Stimulated activated CD4-positive, alpha-beta T cell treated with anti-CD3 and anti-CD28 coated beads, Interleukin-2, amount 100 ng/mL, for 48 hours (primary cell): ENCODE measurements around the gene NCOA5.

Source experiments
- DNase-seq, 2 donors: peaks; one replicate each; pipeline ENCODE4 v3.0.0-alpha.2; 2020

The NCOA5 gene

DNA sequence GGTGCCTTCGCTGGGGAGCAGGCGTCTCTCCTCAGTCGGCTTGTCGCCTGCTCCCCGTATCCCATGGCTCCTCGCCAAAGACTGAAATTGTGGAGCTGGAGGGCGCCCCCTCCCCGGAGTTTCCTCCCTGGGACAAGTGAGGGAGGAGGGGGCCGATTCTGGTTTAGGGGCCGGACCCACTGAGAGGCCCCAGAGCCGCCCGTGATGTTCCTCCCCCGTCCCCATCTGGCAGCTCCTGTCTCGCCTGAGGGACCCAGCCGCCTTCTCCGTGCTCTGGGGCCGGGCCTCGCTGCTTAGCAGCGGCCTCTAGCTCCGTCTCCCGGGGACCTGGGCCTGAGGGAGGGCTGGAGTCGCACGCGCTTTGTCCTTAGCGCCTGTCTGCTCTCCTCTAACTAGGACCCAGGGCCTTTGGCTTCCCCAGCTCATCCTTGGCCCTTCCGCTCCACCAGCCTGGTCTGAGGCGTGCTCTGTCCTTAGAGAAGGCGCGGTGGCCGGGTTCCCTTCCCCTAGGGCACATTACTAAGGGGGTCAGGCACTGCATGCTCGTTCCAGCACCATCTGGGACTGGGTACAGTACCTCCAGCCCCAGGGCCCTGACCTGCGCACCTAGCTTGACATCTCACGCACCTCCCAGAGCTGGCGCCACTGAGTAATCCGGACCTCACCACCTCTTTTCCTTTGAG is 31.0 kb downstream of the NCOA5 start:
- no peak for DNase-seq

DNA sequence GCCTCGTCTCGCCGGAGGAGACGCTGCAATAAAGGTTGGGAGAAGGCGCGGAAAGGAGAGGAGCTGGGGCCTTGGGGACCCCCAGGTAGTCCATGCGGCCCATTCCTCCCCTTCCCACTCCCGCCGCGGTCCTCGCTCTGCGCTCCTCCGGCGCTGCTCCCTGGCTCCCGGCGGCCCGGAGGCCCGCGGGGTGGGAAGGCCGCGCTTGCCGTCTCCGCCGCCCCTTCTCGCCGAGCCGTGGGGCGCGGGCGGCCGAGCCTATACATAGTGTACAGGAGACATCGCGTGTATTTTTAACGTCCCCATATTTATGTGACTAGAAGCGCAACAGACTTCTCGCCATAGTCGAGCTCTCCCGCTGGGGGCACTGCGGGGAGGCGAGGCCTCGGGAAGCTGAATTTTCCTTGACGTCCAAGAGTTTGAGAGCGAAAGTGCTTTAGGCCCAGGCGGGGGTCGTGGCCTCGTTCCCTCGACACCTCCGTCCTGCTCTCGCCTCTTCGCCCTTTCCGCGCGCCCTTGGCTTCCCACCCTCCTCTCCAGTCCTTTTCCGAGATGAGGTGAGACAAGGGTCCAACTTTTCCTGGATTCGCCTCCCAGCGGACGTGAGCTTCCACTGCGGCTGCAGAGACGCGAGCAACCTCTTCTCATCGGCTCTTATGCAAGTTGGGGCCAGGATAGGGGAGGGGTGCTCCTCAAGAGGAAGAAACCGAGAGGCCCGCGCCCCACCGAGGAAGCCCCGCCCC is 31.7 kb downstream of the NCOA5 start:
- no peak for DNase-seq

DNA sequence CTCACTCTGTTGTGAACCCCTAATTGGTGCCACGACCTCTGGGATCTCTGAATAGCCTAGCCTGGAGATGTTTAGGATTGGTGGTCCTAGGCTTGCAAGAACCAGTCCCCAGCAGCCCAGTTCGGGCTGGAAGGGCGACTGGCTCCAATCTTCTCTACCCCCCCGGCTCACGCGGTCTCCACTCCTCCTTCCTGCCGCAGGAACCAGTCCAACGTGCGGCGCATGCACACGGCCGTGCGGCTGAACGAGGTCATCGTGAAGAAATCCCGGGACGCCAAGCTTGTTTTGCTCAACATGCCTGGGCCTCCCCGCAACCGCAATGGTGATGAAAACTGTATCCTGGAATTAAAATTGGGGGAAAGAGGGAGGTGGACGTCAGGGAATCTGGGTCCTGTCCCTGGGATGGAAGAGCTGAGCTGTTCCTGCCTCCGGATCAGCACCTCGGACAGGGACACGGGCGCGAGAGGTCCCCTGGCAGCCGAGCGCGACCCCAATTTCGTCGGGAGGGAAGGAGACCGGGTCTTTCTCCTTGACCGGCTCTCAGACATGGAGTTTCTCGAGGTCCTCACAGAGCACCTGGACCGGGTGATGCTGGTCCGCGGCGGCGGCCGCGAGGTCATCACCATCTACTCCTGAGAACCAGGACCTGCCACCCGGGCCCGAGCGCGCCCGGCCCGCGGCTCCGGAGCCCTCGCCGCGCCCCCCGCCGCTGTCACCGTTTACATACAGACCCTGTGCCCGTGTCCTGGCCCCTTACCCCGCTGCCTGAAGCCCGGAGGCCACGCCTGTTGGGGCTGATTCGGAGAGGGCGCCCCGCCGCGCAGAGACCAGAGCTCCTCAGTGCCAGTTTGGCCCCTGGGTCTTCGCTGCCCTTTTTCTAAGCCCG is 32.5 kb downstream of the NCOA5 start:
- DNase-seq = peak in 1 of 2 donors; percentile 23

DNA sequence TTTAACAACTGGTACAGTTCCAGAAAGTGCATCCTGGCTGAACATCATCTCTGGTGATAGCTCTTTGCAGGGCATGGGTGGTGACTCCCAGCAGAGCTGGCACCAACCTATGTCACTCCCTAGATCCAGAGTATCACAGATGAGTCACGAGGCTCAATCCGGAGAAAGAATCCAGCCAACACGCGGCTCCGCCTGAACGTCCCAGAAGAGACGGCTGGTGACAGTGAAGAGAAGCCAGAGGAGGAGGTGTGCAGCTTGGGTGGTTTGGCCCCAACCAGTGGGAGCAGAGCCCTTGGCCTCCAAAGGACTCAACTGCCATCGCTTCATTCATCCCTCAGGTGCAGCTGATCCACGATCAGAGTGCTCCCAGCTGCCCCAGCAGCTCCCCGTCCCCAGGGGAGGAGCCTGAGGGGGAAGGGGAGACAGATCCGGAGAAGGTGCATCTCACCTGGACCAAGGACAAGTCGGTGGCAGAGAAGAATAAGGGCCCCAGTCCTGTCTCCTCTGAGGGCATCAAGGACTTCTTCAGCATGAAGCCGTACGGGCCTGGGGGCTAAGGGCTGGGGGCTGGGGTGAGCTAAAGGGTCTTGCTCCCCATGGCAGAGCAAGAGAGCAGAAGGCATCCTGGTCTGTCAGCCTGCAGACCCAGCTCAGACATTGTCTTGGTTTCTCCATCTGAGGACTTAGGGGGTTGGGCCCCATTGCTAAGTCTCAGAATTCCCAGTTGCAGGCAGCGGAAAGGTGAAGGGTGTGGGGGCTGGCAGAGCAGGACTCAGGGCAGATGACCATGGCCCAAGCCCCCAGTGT is 33.5 kb downstream of the NCOA5 start:
- DNase-seq = no peak

DNA sequence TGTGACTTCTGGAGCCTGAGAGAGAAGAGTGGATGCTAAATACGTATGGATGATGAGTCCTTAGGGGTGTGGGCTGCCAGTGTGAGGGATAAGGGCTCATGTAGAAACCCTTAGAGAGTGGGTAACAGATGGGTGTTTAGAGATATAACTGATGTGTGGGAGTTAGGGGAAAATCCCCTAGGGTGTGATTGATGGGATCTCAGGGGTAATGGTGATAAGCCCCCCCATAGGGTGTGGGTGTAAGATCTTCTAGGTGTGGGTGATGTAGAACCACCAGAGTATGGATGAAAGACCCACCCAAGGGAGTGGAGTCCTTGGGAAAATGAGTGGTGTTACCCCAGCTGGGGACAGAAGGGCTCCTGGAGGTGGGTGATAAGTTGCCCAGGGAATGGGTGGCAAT is 34.5 kb downstream of the NCOA5 start:
- no peak for DNase-seq

DNA sequence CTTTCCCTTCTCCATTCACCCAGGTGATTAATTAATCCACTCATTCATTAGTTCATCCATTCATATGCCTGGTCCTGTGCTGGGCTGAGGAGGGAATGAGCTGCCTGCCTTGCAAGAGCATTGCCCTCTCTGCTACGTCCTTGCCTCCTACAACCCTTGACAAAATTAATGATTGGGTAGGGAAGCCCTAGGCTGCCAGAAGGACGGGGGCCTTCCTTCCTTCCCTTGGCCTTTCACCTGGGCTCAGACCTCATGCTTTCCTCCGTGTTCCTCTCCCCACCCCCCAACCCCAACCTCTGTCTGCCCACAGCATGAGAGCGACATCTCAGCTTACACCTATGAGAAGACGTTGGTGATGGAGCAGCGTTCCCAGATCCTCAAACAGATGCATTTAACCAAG is 35.2 kb downstream of the NCOA5 start:
- no peak for DNase-seq

DNA sequence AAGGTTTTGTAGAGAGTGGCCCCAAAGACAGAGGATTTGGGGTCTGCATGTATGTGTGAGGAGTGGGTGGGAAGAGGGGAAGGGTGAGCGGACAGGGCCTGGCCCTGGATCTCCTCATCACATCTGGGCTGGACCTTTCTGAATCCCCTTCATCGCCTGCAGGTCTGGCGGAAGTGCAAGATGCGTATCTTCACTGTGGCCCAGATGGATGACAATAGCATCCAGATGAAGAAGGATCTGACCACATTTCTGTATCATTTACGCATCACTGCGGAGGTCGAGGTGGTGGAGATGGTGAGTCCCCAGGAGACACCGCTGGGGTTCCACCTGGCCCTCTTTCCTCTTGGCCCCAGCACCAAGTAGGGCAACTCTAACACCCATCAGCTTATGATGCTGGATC is 36.3 kb downstream of the NCOA5 start:
- DNase-seq = no peak

DNA sequence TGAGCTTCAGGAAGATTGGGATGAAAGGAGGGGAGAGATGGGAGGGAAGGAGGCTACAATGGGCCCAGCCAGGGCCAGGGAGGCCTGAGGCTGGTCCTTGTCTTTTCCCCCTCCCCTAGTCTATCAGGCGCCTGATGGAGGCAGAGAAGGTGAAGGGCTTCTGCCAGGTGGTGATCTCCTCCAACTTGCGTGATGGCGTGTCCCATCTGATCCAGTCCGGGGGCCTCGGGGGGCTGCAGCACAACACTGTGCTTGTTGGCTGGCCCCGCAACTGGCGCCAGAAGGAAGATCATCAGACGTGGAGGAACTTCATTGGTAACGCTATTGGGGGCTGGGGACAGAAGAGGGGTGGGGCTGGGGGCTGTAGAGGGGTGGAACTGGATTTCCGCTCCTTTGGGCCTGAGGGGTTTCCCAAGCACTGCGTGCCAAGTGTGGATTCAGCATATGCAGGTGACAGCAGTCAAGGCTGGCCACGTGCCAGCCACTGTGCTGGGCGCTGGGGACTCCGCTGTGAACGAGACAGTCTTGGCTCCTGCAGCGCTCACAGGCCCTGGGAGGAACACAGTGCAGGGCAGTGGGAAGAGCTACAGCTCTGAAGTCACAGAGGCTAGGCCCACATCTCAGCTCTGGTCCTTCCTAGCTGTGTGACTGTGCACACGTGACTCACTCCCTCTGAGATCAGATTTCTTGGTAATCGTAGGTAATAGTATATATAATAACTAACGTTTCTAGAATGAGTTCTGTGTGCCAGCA is 38.0 kb downstream of the NCOA5 start:
- no peak for DNase-seq

DNA sequence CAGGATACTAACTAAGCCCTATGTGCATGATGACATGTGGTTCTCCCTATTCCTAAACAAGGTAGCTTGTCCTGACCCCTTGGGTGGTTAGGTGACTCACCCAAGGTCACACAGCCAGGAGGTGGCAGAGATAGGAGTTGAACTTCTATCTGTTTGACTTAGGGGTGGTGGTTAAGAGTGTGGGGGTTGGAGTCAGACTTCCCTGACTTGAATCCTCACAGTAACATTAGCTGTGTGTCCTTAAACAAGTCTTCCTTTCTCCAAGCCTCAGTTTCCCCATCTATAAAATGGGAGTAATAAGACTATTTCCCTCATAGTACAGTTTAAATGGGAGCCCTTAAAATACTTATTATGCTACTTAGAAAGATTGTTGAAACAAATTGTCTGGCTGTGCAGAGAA is 38.9 kb downstream of the NCOA5 start:
- no peak for DNase-seq

DNA sequence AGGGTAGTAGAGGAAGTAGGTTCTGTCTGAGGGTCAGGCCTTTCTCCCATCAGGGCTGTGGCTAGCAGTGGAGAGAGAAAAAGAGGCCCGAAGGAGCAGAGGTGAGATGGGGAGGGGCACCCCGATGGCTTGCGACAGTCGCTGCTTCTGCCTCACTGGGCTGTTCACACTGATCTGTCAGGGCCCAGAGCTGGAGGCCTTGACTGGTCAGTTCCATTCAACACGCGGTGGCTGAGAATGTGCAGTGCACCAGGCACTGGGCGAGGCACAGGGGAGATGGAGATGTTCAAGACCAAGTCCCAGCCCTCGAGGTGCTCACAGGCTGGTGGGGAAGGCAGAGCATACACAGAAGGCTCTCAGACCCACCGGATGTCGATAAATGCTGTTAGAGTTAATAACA is 39.3 kb downstream of the NCOA5 start:
- no peak for DNase-seq

DNA sequence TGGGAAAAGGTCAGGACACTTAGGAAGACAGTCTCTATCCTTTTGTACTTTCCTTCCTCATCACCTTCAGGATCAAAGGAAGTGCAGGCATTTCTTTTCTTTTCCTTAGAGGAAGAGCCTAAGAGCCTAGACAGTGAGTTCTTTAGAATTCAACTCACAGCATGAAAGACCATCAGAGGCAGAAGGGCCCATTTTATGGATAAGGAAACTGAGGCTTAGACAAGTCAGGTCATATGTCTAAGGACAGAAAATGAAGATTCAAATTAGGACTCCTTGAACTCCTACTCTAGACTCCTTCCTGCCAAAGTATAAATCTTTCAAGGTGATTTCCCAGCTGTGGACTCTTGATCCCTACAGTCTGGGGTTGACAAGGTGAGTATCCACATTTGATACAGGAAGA is 39.9 kb downstream of the NCOA5 start:
- no peak for DNase-seq

DNA sequence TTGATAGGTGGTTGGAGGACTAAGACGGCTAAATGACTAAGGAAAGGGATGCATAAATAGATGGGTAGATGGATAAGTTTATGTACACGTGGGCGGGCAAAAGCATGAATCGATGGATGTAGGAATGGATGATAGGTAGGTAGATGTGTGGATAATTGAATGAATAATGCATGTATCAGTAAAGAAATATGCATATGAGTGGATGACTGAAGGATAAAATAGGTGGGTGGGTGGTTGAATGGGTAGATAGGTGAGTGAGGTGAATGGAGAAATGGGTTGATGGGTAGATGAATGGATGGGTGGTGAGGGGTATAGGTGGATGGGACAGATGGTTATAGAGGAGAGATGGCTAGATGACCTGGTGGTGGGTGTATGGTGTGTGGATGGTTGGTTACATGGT is 40.6 kb downstream of the NCOA5 start:
- no peak for DNase-seq

DNA sequence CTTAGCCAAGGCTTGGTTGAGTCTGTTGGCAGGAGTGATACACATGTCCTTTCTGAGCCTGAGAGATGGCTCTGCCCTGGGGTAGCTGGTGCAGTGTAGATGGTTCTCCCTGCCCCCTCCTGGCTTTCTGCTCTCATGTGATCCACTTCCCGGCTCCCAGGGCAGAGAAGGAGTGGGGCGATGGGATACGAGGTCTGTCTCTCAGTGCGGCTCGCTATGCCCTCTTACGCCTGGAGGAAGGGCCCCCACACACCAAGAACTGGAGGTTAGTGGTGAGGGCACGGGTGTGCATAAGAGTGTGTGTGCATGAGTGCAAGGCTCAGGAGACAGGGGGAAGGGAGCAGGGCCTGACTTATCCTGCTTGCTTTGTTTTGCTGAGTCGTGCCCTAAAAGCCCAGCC is 41.9 kb downstream of the NCOA5 start:
- no peak for DNase-seq

DNA sequence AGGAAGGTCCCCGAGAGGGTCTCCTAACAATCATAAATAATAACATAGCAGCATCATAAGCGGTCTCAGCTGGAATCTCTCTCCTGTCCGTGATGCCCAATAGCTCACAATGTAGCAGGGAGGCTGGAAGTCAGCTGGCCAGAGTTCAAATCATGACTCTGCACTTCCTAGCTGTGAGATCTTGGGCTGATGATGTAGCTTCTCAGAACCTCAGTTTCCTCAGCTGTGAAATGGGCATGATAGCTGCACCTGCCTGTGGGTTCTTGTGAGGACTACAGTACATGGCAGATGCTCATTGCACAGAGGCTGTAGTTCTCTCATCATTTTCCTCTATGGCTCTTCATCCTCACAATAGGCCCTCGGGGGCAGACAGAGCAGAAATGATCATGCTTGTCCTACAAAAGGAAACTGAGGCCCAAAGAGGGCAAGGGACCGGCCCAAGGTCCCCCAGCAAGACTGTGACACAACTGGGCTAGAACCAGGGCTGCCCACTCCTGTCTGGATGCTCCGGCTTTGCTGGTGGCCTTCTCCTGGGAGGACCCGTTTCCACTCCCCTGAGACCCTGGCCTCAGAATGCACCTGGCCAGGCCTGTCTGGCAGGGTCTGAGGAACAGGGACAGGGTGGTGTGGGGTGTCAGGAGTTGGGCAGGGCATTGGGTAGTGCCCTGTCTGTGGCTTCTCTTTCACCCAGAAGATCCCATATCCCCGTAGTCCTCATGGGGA is 43.0 kb downstream of the NCOA5 start:
- DNase-seq = no peak

DNA sequence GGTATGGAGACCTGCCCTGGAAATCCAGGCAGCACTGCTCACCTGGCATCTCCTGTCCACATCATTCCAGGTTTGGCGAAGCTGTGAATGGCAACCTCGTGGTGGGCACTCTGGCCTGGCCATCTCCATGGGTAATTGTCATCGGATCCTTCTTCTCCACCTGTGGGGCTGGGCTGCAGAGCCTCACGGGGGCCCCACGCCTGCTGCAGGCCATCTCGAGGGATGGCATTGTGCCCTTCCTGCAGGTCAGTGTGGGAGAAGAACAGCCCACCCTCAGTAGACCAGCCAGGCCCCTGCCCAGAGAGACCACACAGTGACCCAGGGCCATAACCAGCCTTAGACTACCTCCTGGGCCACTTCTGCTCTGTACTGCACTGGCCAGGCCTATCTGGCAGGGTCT is 44.9 kb downstream of the NCOA5 start:
- no peak for DNase-seq

DNA sequence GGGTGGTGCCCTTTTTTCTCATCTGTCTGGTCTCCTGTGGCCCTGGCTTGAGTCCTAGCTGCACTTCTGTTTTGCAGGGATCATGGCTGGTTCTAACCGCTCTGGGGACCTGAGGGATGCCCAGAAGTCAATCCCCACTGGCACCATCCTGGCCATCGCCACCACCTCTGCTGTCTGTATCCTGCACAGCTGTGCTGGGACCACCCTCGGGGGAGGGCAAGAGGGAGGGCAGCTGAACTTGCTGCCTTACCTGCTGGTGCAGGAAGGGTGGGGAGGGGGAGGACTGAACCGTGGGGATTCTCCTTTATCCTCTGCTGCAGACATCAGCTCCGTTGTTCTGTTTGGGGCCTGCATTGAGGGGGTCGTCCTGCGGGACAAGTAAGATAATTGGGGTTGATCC is 46.2 kb downstream of the NCOA5 start:
- no peak for DNase-seq

DNA sequence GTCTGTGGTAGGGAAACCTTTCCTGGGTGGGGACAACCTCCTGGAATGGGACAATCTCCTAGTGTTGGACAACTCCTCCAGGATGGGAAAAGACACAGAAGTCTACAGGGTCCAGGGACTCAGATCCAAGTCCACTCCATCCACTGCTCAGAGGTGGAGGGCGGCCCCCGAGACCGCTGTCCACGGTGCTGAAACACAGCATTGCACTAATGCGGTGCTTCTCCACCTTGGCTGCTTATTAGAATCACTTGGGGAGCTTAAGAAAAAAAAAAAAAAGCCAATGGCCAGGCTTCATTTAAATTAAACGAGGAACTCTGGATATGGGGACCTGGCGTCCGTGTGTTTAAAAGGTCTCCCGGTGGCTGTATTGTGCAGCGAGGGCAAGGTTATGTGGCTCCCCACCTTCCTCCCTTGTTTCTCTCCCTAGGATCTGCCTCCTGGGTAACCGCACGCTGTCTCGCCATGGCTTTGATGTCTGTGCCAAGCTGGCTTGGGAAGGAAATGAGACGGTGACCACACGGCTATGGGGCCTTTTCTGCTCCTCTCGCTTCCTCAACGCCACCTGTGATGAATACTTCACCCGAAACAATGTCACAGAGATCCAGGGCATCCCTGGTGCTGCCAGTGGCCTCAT is 48.7 kb downstream of the NCOA5 start:
- peak; percentile 39 to 58 for DNase-seq

DNA sequence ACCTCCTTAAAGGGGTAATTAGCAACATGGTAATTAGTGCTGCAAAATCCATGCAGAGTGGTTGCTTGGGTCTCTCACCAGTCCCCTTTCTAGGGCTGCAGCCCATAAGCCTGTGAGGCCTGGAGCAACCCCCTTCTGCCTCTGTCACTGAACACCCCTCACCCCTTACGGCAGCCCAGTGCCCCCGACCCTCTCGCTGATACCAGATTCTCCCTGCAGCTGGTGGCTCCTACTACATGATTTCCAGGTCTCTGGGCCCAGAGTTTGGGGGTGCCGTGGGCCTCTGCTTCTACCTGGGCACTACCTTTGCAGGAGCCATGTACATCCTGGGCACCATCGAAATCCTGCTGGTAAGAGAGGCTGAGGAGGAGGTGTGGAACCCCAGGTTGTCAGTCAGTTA is 52.7 kb downstream of the NCOA5 start:
- no peak for DNase-seq

DNA sequence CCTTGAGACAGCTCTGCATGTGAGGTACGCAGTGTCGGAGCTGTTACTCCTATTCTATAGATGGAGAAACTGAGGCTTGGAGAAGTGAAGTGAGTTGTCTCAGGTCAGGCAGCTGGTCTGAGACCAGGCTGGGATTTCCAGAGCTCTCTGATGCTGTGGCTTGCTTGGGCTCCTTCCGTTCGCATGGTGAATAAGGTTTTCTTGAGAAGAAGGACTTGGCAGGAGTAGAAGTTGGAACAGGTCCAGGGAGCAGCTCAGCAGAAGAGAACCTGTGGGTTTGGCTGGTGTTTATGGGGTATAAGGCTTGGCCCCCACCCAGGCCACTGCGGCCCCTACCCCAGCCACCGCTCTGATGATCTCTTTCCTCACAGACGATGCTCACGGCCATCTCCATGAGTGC is 53.4 kb downstream of the NCOA5 start:
- no peak for DNase-seq

DNA sequence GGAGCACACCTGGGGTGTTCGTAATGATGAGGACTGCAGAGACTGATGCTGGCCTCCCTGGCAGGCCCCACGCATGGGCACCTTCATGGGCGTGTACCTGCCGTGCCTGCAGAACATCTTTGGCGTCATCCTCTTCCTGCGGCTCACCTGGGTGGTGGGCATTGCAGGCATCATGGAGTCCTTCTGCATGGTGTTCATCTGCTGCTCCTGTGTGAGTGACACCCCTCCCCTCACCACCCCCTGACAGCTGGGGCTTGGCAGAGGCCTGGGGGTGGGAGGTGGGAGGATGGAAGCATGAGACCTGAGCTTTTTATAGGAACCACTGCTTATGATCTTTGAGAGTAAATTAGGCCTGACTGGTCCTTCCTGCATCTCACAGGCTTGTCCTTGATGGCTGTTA is 54.0 kb downstream of the NCOA5 start:
- DNase-seq = no peak

DNA sequence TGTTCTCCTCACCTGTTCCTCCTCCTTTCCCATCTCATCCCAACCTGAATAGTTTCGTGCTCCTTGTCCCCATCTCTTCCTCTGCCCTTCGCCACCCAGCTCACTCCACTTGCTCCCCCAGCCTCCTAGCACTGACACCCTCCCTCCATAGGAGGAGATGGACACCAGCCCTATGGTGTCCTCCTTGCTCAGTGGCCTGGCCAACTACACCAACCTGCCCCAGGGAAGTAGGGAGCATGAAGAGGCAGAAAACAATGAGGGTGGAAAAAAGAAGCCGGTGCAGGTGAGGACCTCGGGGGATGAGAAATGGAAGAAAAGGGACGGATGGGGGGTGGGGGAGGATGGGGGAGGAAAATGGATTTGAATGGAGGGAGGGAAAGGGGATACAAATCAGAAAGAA is 54.5 kb downstream of the NCOA5 start:
- no peak for DNase-seq
